ENCODE data around the gene ZNF106. TPM values are rescaled to one million over a fixed set of nuclear protein-coding genes. Genes with fewer than 3 reads are reported as not detected.

ZNF106 gene
- total RNA-seq (2022; extraction: Qiagen RNA extraction): 7.2 to 13.9 TPM (median 12.6 TPM) in 5 replicates

GRCh38 chr15:42490671-42491538 lies at the start of gene ZNF106:
ZNF106 (minus strand) TSS chr15:42491141; CDS start chr15:42472289, 18,852 bp downstream.

GRCh38 chr15:42495361-42496212 lies 4.6 kb upstream of the ZNF106 start, which contains the start of gene SNAP23:
SNAP23 (plus strand) TSS chr15:42495634; CDS start chr15:42511847, 16,213 bp downstream.

Other genes with a start within 250 kb of the ZNF106 start
- gene GANC, start 217.9 kb downstream of the ZNF106 start, total RNA-seq (2022; extraction: Qiagen RNA extraction): 6.1 to 7.9 TPM (median 7.4 TPM) in 5 replicates
- 26.3 to 35.5 TPM (median 29.4 TPM) in 5 replicates for gene TMEM87A, start 217.7 kb downstream of the ZNF106 start, total RNA-seq (2022; extraction: Qiagen RNA extraction)
- 0.22 to 0.59 TPM (median 0.32 TPM) in 4 of 5 replicates, not detected in the other for gene CAPN3, start 131.6 kb downstream of the ZNF106 start, total RNA-seq (2022; extraction: Qiagen RNA extraction)
- 15.2 to 40.0 TPM (median 19.0 TPM) in 5 replicates for gene SNAP23, start 4.5 kb upstream of the ZNF106 start, total RNA-seq (2022; extraction: Qiagen RNA extraction)
- gene LRRC57, start 57.7 kb upstream of the ZNF106 start, total RNA-seq (2022; extraction: Qiagen RNA extraction): 9.7 to 13.3 TPM (median 12.1 TPM) in 5 replicates
- 18.5 to 24.6 TPM (median 21.8 TPM) in 5 replicates for gene HAUS2, start 57.7 kb upstream of the ZNF106 start, total RNA-seq (2022; extraction: Qiagen RNA extraction)
- gene STARD9, start 84.5 kb upstream of the ZNF106 start, total RNA-seq (2022; extraction: Qiagen RNA extraction): 1.2 to 1.9 TPM (median 1.6 TPM) in 5 replicates
- gene CDAN1, start 246.0 kb upstream of the ZNF106 start, total RNA-seq (2022; extraction: Qiagen RNA extraction): 3.9 to 6.9 TPM (median 6.4 TPM) in 5 replicates

Data from A549 treated with dexamethasone at 1 μM for 4 hours (cell line).